ENCODE measurements around the gene SRCIN1.
A peak's percentile ranks its signal among the peaks of the same experiment; 100 is the strongest.
"Not testable (repeated sequence)": the region's sequence is repeated elsewhere in the genome, so short reads cannot be mapped to it uniquely, and the experiment has no call there.

SRCIN1 gene

DNA sequence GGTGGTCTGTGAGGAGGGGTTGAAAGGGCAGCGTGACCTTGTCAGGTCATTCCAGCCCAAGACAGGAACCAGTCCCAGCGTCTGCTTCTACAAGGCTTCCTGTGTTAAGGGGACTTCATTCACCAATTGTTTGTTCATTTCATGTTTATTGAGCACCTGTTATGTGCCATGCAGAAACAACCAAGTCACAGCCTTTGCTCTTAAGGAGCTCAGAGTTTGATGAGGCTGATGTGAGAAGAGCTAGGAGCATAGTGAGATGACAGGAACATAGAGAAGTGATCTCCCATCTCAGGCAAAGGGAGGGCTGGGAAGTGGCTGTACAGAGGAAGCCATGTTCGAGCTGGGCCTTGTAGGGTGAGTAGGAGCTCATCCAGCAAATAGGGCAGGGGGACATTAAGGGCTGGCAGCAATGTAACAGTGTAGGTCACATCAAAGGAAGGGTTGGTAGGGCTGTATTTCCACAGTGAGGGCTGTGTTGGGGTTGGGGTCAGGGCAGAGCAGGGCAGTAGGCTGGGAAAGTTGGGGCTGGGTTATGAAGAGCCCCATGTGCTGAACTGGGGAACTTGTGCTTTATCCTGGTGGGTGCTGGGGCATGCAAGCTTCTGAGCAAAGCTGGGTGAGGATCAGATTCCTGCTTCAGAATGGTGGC is 97.7 kb downstream of the SRCIN1 start:
- no peak for DNase-seq (ENCODE audit: low spot score)

DNA sequence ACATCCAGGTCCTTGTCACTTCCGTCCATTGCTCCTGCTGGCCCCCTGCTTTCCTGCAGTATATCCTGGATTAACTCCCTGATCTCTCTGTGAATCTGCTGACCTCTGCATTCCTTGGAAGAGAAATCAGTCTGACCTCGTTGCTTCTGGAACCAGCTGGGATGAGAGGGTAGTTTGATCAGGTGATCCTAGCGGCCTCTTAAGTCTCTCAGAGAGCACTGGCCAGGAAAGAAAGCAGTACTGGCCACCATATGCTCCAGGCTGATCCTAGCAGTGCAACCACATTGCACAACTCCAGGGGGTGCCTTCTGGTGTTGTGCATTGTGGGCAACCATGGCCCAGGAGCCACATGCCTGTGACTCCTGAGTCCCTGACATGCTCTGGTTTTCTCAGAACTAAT is 98.3 kb downstream of the SRCIN1 start:
- DNase-seq (ENCODE audit: low spot score) = no peak

DNA sequence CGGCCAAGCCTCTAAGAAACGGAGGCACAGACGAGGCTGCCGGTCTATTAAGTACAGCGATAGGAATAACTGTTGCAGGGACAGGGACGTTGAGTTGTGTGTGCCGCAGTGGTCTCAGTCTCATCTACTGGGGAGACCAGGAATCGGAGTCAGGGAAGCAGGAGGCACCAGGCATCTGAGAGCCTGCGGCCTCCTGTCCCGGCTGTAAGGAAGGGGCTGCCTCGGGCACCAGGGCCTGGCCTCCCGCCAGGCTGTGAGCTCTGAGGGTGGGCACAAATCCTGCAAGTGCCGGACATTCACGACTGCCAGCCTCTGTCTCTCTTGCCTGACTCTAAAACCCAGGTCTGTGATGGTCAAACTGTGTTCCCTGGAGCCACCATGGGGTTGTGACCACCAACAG is 101.5 kb downstream of the SRCIN1 start:
- no peak for DNase-seq (ENCODE audit: low spot score)

DNA sequence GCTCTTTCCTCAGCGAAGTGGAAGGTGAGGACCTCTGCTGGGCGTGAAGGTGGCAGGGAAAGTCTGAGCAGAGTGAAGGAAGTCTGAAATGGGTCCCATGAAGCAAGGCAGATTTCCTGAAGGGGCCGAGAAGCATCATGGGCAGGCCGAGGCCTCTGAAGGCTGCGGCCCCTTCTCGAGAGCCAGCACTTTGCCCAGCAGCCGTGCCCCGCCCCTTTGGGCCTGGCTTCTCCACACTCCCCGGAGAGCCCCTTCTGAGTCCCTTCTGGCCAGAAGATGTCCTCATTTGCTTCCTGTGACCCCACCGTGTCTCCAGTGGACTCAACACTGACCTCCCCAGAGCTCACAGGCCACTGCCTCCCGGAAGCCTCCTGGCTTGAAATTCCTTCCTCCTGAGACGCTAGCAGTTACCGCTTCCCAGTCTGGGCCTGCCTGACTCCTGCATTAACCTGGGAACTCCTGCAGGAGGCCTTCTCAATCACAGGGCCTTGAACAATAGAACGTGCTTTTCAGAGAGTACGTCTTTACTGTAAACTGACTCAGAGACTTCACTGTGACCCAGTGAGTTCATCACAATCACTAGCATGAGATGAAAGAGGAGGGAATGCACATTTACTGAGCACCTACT is 102.4 kb downstream of the SRCIN1 start:
- not testable (repeated sequence) for DNase-seq (ENCODE audit: low spot score)

DNA sequence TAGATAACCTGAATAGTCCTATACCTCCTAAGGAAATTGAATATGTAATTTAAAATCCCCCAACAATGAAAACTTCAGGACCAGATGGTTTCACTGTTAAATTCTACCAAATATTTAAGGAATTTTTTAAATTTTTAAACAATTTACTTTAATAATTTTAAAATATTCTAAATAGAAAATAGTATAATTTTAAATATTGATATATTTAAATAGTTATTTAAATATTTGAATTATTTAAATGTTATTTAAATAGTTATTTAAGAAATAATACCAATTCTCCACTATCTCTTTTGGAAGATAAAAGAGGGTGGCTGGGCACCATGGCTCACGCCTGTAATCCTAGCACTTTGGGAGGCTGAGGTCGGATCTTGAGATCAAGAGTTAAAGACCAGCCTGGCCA is 104.0 kb downstream of the SRCIN1 start:
- not testable (repeated sequence) for DNase-seq (ENCODE audit: low spot score)

DNA sequence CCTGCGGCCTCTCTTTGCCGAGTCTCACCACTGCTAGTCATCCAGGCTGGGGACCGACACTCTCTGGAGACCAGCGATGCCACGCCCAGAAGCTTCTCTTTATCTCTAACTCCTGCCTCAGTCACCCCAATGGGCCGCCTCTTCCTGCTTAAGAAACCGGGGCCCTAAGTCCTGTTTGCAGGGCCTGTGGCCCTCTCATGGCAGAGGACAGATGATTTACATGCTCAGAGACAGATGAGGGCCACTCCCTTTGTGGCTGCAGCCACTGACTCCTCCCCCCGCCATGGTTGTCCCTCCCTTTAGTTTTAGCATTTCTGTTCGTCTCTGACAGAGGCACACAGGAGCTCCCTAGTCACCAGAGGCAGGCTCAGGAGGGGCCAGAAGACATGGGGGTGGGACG is 106.5 kb downstream of the SRCIN1 start:
- DNase-seq (ENCODE audit: low spot score) = not testable (repeated sequence)

DNA sequence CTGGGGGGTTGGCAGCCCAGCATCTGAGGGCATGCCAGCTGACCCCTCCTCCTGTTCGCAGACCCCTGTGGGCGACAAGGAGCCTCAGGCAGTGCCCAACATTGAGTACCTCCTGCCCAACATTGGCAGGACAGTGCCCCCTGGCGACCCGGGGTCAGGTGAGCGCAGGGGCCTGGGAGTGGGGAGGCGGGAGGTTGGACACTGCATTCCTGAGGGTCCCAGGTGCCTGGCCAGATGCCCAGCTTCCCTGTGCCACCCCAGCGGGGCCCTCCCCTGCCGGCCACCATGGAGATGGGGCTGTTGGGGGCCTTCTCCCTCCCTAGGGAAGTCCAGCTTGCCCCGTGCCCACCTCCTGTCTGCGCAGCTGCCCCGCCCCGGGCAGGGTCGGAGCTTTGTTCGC is 107.4 kb downstream of the SRCIN1 start:
- no peak for DNase-seq (ENCODE audit: low spot score)

DNA sequence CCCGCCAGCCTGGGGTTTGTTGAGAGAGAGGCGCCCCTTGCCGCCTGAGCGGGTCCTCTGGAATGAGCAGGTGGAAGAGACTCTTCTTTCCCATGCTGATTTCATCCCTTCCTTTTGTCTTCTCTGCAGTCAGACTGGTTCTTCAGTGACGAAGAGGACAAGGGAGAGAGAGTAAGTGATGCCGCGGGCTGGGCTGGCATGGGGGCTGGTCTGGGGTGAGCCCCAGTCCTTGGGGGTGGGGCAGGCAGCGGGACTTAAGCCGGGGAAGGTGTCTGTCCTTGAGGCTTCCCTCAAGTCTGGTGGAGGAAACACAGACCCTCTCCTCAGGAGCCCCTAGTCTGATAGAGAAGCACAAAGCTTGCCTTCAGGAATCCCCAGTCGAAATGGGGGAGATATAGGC is 108.1 kb downstream of the SRCIN1 start:
- not testable (repeated sequence) for DNase-seq (ENCODE audit: low spot score)

DNA sequence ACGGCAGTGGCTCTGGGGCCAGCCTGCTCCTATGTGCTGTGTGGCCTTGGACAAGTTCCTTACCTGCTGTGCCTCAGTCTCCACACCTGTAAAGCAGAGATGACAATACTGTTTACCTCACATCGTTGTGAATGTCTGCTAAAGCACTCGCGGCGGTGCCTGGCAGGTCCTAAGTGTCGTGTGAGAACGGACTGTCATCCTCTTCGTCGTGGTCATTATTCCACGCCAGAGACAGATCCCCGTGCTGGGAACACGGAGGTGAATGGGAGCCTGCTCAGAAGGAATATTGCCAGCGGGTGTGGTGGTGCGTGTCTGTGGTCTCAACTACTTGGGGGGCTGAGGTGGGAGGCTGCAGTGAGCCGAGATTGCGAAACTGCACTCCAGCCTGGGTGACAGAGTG is 111.6 kb downstream of the SRCIN1 start:
- DNase-seq (ENCODE audit: low spot score) = not testable (repeated sequence)

DNA sequence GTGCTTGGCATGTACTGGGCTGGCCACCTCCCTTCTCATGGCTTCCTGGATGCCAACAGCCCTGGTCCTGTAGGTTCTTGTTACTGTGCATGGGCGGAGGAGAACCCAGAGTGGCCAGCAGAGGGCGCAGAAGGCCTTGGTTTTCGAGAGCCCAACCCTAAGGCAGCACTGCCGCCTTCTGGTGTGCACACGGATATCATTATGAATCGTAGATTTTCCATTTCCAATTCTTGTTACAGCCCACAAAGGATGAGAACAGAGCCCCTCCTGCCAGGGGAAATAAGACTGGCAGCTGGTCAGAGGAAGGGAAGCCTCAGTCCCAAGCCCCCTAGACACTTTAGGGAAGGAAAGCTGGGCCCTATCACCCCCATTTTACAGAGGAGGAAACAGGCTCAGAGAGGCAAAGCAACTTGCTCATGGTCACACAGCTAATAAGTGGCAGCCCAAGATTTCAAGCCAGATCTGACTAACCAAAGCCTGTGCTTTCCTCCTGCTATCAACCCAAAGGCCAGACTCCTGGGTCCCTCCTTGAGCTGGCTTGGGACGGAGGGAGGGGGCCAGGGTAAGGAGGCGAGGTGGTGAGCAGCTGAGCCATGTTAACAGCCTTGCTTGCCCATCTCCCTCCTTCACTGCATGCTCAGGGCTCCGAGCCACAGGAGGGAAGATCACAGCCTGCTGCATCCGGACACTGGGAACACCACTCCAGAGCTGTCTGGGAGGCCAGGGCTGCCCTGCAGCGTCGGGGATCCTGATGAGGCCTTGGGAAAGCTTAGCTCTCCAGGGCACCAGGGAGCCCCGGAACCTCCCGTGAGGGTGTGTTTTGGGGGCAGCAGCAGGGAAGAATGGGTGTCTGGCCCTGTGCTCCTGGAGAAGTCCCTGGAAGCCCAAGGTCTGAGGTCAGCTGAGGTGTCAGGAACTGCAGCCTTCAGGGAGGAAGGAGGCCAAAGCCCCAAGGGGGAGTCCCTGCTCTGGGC is 113.4 kb downstream of the SRCIN1 start:
- peak; percentile 83 for DNase-seq (ENCODE audit: low spot score)

DNA sequence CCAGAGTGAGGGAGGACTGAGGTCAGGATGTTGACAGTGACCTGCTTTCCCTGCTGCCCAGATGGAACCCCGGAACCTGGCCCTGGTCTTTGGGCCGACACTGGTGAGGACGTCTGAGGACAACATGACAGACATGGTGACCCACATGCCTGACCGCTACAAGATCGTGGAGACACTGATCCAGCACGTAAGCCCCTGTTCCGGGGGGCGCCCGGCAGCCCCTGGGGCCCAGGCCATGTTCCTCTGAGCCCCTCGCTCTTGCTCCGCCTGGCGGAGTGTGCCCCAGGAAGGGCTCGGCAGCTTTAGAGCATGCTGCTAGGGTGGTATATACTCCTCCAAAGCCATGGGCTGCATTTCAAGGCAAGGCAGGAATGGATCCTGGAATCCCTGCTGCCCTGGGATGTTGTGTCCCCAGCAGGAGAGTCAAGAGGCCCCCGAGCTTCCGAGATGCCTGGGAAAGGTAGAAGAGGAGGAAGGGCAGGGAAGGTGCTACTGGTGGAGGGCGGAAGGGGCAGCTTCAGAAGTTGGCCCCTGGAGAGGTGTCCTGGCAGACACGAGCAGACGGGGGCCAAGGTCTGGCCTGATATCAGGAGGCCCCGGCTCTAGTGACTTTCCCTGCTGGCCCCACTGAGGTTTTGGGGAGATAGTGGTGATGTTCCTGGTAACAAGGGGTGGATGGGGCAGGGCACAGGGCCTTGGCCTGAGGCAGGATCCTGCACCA is 114.2 kb downstream of the SRCIN1 start:
- DNase-seq (ENCODE audit: low spot score) = not testable (repeated sequence)

DNA sequence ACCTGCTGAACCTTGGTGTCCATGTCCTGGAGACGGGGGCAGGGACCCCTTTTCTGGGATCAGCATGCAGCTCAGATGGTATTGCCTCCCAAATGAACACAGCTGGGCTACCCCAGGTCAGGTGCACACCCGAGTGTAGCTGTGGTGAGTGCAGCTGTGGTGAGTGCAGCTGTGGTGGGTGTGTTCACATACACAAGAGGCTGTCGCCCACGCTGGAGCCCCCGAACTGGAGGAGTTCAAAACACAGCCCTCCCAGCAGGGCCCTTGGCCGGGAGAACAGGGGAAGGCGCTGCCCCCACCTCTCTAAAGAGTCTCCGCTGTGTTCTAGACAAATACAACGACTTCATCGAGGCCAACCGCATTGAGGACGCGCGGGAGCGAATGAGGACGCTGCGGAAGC is 116.0 kb downstream of the SRCIN1 start:
- DNase-seq (ENCODE audit: low spot score) = not testable (repeated sequence)

DNA sequence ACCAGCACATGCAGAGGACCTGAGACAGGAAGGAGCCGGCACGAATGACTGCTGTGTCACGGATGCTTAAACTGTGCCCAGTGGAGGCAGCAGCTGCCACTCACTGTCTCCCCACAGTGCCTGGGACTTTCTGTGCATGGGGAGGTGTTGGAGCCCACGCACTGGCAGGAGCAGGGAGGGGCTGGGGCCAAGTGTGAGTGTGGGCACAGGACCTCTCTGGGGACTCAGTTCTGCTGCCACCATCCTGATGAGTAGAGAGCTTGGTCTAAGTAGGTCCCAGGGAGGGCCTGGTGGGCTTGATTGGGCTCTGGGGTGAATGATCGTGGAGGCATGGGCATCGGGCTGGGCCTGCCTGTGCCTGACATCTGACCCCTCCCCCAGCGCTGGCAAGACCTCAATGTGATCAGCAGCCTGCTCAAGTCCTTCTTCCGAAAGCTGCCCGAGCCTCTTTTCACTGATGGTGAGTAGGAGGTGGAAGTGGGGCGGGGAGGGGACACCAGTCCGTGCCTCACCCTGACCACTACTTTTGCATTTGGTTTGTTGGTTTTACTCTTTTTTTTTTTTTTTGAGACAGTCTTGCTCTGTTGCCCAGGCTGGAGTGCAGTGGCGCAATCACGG is 120.0 kb downstream of the SRCIN1 start:
- not testable (repeated sequence) for DNase-seq (ENCODE audit: low spot score)

DNA sequence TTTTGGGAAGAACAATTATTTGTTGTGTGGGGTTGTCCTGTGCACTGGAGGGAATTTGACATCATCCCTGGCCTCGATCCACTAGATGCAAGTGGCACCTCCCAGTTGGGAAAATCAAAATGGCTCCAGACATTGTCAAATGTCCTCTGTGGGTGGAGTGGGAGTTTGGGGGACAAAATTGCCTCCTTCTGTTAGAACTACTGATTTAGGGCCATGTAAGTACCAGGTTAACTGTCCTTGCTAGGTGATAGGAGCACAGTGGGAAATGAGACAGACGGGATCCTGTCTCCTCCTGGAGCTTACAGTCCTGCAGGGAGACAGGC is 120.6 kb downstream of the SRCIN1 start:
- no peak for DNase-seq (ENCODE audit: low spot score)

DNA sequence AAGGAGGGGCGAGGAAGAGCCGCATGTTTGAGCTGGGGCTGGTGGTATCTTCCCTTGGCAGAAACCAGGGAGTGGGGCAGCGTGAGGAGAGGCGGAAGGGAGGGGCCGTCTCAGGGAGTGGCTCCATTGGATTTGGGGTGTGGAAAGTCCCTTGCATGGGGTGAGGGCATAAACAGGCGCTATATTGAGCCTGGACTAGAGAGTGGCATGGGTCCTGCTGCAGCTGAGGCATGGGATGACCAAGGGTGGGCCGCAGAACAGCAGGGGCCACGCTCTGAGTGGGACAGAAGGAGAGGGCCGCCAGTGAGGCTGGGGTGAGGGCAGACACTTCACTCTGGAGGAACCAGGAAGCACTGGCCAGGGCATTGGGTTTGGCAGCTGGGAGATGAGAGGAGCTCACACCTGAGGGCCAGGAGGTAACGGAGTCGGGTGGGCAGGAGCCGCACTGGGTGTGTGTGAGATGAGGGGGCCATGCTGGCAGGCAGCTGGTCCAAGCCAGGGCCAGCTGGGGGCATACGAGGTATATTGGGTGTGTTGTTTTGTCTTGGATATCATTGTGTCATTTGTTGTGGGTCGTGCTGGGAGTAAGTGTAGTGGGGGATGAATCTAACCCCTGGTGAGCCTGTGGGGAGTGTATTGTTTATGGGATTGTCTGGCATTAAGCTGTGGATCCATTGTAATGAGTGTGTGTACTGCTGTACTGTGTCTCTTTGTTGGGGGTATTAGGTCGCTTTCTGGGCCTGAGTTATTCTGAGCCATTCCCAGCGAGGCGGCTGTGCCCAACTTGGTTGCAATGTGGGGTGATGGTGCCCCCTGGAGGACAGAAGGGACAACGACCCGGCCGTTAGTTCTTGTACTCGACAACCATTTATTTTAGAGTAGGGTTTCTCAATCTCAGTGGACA is 121.3 kb downstream of the SRCIN1 start:
- peak; percentile 96 for DNase-seq (ENCODE audit: low spot score)

DNA sequence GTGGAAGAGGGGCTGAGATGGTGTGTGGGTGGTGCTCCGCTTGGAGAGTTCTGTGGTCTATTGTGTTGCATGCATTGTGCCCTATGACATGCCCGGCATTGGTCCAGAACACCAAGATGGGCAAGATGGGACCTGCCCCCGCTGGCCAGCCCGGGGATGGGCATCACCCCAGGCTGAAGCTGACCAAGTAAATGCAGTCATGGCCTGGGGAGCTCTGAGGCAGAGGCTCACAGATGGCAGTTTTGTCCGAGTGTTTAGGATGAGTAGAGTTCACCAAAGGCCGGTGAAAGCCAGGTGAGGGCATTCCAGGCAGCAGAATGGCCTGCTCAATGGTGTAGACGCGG is 123.1 kb downstream of the SRCIN1 start:
- not testable (repeated sequence) for DNase-seq (ENCODE audit: low spot score)

DNA sequence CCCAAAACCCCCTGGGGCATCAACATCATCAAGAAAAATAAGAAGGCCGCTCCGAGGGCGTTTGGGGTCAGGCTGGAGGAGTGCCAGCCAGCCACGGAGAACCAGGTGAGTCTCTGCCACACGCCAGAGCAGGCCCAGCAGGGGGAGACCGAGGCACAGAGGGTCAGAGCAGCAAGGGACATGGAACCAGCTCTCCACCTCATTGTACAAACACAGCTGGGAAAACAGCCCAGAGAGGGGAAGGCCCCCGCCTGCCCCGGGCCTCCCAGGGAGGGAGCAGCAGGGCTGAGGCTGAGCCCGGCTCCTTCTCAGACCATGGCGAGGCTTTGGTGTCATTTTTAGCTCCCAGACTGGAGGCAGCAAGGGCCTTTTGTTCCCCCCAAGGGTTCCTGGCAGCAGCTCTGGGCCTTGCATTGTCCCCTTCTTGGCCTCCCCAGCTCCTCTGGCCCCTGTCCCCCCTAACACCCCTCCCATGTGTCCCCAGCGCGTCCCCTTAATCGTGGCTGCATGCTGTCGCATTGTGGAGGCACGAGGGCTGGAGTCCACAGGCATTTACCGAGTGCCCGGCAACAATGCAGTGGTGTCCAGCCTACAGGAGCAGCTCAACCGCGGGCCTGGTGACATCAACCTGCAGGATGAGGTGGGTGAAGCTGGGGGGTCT is 123.6 kb downstream of the SRCIN1 start:
- peak; percentile 77 for DNase-seq (ENCODE audit: low spot score)
